ENCODE data around the gene CEP70.
"Not testable (repeated sequence)": the region's sequence is repeated elsewhere in the genome, so short reads cannot be mapped to it uniquely, and the experiment has no call there.

Gene CEP70, protein sequence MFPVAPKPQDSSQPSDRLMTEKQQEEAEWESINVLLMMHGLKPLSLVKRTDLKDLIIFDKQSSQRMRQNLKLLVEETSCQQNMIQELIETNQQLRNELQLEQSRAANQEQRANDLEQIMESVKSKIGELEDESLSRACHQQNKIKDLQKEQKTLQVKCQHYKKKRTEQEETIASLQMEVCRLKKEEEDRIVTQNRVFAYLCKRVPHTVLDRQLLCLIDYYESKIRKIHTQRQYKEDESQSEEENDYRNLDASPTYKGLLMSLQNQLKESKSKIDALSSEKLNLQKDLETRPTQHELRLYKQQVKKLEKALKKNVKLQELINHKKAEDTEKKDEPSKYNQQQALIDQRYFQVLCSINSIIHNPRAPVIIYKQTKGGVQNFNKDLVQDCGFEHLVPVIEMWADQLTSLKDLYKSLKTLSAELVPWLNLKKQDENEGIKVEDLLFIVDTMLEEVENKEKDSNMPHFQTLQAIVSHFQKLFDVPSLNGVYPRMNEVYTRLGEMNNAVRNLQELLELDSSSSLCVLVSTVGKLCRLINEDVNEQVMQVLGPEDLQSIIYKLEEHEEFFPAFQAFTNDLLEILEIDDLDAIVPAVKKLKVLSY

DNA sequence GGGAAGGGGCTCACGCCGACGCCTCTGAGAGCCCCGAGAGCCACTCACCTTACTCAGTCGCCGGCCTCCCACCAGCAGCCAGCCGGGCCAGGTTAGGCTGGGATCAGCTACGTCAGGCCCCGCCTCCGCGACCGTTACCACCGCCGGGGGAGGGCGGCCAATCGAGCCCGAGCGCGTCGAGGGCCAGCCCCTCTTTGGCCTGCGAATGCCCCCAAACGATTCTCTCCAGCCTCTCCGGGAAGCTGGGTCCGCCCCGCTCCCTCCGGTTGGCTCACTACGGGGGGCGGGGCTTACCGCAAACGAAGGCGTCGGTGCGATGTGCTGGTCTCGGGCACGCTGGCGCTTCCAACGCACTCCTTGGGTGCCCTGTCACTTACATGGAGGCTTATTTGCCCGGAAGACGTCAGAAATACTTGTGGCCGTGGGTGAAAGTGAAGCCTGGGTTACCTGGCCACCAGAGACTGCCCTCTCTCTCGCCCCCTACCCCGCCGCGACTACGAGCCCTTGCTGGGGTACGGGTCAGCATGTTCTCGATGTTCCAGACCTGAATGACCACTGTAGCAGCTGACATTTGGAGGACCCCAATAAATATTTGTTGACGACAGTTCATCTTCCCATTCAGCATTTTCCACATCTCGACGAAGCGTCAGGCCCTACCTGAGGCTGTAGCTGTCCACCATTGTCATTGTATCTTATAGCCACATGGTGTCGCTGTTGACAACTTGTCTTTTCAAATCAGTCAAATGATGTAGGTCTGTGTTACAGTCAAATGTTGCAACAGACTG is at the start of gene CEP70:
CEP70 (minus strand) TSS at position 111 of the 785 bp plus-strand sequence. CDS start 21,333 bp downstream, outside the sequence.
- in situ Hi-C loops (cut with HindIII; ENCODE audit: low sequenced_read_pairs), result no loop called here

DNA sequence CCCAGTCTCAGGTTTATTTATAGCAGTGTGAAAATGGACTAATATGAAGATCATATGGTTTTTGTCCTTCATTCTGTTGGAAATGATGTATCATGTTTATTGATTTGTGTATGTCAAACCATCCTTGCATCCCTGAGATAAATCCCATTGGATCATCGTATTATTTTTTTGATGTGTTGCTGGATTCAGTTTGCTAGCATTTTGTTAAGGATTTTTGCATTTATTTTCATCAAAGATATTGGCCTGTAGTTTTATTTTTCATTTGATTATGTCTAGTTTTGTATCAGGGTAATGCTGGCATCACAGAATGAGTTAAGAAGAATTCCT is 48.8 kb upstream of the CEP70 start:
- in situ Hi-C loops (cut with HindIII; ENCODE audit: low sequenced_read_pairs), result no loop called here

GRCh38 chr3:138642226-138642926 is 48.3 kb upstream of the CEP70 start:
- in situ Hi-C loops (cut with HindIII; ENCODE audit: low sequenced_read_pairs), result no loop called here

- in situ Hi-C loops (cut with HindIII; ENCODE audit: low sequenced_read_pairs), result no loop called here
Measured at GRCh38 chr3:138640537-138640936, 46.5 kb upstream of the CEP70 start.

GRCh38 chr3:138638641-138639040 is 44.6 kb upstream of the CEP70 start:
- in situ Hi-C loops (cut with HindIII; ENCODE audit: low sequenced_read_pairs), result no loop called here

DNA sequence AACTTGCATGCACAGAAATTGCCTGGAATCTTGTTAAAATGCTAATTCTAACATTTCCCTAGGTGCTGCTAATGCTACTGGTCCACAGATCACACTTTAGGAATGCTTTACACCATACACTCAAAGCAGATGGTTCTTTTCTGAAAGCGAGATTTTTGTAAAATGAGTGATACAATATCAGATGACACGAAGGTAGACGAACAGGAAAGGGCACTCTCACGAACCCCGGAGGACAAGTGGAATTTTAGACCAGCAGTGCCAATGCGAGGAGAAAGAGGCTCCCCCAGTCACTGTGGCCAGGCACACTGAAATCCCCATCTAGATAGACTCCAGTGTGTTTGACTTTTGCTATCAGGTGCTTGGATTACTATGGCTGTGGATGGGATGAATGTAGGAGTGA is 35.5 kb upstream of the CEP70 start:
- in situ Hi-C loops (cut with HindIII; ENCODE audit: low sequenced_read_pairs), result no loop called here

GRCh38 chr3:138625707-138626365 is 31.8 kb upstream of the CEP70 start:
- in situ Hi-C loops (cut with HindIII; ENCODE audit: low sequenced_read_pairs), result no loop called here

DNA sequence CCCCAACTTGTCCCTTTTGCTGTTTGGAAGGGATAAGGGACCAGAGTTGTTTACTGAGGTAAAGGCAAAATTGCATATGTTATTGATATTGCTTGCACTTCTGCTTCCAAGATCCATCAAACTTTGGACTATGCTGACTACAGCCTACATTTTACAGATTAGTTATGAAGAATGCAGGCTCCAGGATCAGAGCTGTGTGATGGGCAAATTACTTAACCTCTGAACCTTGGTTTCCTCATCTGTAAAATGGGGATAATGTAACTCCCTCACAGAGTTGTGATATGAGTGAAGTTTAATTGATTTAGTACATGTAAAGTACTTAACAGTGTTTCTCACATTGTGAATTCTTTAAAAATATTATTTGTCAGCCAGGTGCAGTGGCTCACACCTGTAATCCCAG is 30.5 kb upstream of the CEP70 start:
- in situ Hi-C loops (cut with HindIII; ENCODE audit: low sequenced_read_pairs), result no loop called here

DNA sequence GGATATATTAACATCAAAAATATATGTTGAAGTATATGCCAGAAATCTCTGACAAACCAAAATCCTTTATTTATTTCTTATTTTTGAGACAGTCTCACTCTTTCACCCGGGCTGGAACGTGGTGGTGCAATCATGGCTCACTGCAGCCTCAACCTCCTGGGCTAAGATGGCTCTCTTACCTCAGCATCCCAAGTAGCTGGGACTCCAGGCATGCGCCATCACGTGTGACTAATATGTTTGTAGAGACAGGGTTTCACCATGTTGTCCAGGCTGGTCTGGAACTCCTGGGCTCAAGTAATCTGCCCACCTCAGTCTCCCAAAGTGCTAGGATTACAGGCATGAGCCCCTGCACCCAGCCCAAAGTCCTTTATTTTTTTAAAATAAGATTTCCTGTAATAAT is 26.4 kb upstream of the CEP70 start:
- in situ Hi-C loops (cut with HindIII; ENCODE audit: low sequenced_read_pairs), result no loop called here

DNA sequence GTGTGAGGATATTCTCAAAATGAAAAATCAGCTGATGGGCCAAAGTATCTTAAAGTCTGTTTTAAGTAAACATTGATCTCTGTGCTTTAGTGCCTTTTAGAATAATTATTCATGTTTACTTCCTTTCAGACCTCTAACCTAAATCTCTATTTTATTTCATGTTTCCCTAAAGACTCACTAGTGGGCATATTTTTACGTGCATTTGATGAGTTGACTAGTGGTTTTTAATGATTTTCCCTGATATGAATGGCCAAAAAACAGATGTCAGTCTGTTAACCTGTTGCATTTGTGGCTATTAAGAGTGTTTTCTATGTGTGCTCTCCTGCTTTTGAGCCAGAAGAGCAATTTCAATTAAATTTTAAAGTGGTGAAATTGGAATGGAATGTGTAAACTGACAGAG is 21.4 kb upstream of the CEP70 start:
- in situ Hi-C loops (cut with HindIII; ENCODE audit: low sequenced_read_pairs), result no loop called here

DNA sequence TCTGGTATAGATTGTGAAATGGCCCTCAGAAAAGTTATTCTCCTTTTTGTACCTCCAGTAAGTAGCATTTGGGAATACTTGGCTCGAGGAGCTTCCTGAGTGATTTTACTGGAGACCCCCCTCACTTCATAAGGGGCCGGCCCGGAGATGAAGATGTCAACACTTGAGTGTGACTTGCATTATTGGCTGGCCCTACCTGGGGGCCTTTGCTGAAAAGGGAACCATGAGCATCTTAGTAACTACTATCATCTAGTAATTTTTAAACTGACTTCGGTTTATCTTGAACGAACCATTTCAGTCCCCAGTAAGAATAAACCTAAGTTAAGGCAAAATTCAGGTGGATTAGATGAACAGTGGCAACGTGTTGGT is 15.8 kb upstream of the CEP70 start:
- in situ Hi-C loops (cut with HindIII; ENCODE audit: low sequenced_read_pairs), result no loop called here

- in situ Hi-C loops (cut with HindIII; ENCODE audit: low sequenced_read_pairs), result no loop called here
Measured at GRCh38 chr3:138608322-138609135, 14.5 kb upstream of the CEP70 start, which contains the start of gene FAIM. FAIM (plus strand) TSS chr3:138608771; CDS start chr3:138619727, 10,956 bp downstream.

DNA sequence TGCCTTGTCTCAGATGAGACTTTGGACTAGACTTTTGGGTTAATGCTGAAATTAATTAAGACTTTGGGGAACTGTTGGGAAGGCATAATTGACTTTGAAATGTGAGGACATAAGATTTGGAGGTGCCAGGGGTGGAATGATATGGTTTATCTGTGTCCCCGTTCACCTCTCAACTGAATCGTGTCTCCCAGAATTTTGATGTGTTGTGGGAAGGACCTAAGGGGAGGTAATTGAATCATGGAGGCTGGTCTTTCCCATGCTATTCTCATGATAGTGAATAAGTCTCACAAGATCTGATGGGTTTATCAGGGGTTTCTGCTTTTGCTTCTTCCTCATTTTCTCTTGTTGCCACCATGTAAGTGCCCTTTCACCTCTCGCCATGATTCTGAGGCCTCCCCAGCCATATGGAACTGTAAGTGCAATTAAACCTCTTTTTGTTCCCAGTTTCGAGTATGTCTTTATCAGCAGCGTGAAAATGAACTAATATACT is 10.1 kb upstream of the CEP70 start:
- in situ Hi-C loops (cut with HindIII; ENCODE audit: low sequenced_read_pairs), result not testable (repeated sequence)

DNA sequence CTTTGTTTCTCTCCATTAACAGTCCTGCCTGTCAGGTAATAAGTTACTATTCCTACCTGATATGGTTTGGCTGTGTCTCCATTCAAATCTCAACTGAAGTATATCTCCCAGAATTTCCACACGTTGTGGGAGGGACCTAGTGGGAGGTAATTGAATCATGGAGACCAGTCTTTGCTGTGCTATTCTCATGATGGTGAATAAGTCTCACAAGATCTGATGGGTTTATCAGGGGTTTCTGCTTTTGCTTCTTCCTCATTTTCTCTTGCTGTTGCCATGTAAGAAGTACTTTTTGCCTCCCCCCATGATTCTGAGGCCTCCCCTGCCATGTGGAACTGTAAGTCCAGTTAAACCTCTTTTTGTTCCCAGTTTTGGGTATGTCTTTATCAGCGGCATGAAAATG is 7.6 kb upstream of the CEP70 start:
- in situ Hi-C loops (cut with HindIII; ENCODE audit: low sequenced_read_pairs), result not testable (repeated sequence)

DNA sequence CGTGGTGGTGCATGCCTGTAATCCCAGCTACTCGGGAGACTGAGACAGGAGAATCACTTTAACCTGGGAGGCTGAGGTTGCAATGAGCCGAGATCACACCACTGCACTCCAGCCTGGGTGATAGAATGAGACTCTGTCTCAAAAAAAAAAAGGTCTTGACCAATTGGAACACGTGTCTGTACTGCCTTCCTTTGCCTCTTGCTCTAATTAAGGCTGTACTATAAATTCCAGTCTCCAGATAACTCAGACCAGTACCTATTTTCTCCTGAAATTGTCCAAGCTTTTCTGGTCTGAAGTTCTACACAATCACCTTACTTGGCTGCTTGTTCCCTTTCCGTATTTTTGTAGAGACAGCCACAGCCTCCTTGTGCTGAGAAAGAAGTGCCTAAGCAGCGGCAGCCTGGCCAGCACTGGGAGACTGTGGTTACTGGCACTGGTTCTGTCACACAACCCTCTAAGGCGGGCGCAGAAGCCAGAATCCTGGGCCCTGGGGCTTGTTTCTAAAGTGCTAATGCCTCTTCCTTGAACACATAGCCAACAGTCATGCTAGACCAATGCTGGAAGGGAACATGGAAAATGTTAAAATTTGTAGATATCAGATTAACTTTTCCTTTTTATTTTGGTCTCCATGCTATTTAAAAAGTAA is 6.2 kb upstream of the CEP70 start:
- in situ Hi-C loops (cut with HindIII; ENCODE audit: low sequenced_read_pairs), result no loop called here

GRCh38 chr3:138598534-138598933 is 4.5 kb upstream of the CEP70 start:
- in situ Hi-C loops (cut with HindIII; ENCODE audit: low sequenced_read_pairs), result no loop called here

DNA sequence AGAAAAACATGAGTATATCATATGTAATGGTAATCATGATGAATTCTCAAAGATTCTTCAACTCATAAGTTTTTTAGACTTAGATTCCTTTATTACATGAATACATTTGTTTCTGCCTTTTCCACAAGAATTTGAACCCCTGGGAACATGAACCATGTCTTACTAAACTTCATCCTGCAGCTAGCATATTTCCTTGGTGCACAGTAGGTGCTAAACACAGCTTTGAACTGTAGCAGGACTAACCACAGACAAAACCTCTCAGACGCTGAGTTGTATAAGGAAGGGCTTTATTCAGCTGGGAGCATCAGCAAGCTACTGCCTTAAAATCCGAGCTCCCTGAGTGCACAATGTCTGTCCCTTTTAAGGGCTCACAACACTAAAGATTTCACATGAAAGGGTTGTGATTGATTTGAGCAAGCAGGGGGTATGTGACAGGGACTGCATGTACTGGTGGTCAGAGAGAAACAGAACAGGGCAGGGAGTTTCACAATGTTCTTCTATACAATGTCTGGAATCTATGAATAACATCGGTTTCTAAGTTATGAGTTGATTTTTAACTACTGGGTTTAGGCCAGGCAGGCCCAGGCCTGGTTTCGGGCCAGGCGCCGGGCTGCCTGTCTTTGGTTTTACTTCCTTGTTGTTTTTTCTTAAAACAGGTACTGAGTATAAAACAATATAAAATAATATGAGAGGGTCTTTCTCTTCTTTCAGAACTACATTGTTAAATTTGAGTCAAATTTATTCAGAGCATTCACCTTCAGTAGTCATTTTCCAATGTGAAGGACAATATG is 3.3 kb upstream of the CEP70 start:
- in situ Hi-C loops (cut with HindIII; ENCODE audit: low sequenced_read_pairs), result not testable (repeated sequence)

DNA sequence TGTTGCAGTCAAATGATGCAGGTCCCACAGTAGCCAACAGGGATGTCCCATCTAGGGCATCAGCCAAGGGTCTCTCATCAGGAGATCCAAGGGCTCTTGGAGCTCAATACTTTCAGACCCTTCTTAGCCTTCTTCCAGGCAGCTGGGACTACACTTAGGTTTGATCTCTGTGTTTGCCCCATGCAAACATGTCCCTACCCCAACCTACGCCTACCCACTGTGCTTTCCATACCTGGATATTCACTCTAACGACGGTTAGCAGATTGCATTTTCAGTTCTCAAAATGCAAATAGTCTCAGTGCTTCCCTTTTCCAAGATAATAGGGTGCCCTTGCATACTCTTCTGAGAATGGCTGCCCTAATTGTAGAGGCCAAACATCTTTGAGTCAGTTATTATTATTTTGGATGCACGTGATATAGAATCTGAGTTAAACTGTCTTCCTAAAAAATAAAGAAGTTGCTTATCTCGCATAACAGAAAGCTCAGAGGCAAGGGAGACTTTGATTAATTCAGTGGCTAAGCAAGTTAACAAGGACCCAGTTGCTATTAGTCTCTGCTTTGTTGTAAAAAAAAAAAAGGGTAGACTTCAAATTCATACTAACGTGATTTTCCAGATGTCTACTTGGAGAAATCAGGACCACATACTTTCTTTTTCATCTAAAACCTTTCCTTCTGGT is 1.0 kb upstream of the CEP70 start:
- in situ Hi-C loops (cut with HindIII; ENCODE audit: low sequenced_read_pairs), result no loop called here

Measured in DLD1 (cell line).